GM10266 (cell line): Measurements from ENCODE around the gene GRAMD1A.
A peak's percentile ranks its signal among the peaks of the same experiment; 100 is the strongest.
"Not testable (repeated sequence)": the region's sequence is repeated elsewhere in the genome, so short reads cannot be mapped to it uniquely, and the experiment has no call there.

Experiments used
- DNase-seq: peaks from one replicate; pipeline ENCODE4 v3.0.0; 2012; ENCODE audit errors: extremely low spot score
- CTCF ChIP-seq: IDR thresholded peaks from 2 replicates; pipeline ENCODE4 v1.5.1; 2012; ENCODE audit warnings: mild to moderate bottlenecking, low read depth; ENCODE audit not compliant: control insufficient read depth, insufficient read depth; ENCODE audit errors: missing control alignments

The GRAMD1A gene

GRCh38 chr19:35027851-35028599 is 27.9 kb downstream of the GRAMD1A start:
- no peak for TF ChIP-seq CTCF
- no peak for DNase-seq

- not testable (repeated sequence) for DNase-seq
These were observed 28.4 kb downstream of the GRAMD1A start for GRCh38 chr19:35028600-35028885.

- DNase-seq = not testable (repeated sequence)
These were observed 29.2 kb downstream of the GRAMD1A start for GRCh38 chr19:35029275-35029736.

DNA sequence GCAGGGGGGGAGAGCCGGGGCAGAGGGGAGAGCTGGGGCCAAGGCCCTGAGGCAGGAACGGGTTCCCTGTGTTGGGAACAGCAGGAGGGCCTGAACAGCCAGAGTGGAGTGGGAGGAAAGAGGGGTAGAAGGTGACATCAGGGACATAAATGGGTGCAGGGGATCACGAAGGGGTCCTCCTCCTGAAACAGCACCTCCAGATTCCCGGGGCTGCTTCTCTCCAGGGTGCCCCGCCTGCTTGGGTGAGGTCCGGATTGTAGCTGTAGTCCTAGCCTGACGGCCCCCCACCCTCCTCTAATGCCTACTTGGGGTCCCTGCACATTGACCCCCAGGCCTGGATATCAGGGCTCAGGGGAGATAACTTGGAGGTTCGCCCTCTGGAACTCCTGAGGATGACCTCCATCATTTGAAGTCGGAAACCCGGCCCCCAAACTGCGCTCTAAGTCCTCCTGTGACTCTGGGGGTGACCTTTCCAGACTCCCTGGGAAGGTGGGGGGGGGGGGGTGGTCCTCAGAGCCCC is 29.7 kb downstream of the GRAMD1A start:
- TF ChIP-seq CTCF = no peak
- no peak for DNase-seq

DNA sequence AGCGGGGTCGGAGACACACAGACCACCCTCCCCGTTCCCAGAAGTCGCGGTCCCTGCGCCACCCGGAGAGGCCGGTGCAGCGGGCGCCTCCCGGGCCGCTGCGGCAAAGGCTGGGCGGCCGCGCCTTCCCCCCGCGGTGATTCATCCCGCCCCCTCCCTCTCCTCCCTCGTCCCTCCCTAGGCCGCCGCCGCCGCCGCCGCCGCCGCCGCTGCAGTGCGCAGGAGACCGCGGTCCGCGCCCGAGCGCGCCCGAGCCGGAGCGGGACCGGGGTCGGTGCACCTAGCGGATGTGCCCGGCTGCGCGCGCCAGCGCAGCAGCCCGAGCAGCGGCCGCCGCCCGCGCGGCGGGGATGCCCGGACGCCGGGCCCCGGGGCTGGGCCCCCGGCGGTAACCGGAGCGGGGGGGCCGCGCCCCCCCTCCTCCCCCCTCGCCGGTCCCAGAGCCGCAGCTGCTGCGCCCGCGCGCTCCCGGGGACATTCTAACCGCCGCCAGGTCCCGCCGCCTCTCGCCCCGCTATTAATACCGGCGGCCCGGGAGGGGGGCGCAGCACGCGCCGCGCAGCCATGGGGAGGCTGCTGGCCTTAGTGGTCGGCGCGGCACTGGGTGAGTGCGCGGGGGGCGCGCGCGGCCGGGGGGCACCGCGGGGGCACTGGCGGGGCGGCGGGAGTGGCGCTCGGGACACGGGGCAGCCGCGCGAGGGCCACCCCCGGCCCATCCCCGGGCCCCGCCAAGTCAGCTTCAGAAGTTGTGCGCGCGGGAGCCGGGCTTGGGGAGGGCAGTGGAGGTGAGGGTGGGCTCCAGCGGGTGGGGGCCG is 30.3 kb downstream of the GRAMD1A start, which contains the start of gene SCN1B:
SCN1B (plus strand) TSS at position 214 of the 815 bp plus-strand sequence; CDS start at position 565, 351 bp downstream.
- no peak for TF ChIP-seq CTCF
- DNase-seq = peak; percentile 76

- no peak for DNase-seq
- TF ChIP-seq CTCF = no peak
These were observed 31.2 kb downstream of the GRAMD1A start for GRCh38 chr19:35031072-35031881.

GRCh38 chr19:35032356-35032865 is 32.3 kb downstream of the GRAMD1A start:
- DNase-seq = no peak
- TF ChIP-seq CTCF = no peak
